ENCODE measurements around the gene APLNR.
"Not testable (repeated sequence)": the region's sequence is repeated elsewhere in the genome, so short reads cannot be mapped to it uniquely, and the experiment has no call there.

DNA sequence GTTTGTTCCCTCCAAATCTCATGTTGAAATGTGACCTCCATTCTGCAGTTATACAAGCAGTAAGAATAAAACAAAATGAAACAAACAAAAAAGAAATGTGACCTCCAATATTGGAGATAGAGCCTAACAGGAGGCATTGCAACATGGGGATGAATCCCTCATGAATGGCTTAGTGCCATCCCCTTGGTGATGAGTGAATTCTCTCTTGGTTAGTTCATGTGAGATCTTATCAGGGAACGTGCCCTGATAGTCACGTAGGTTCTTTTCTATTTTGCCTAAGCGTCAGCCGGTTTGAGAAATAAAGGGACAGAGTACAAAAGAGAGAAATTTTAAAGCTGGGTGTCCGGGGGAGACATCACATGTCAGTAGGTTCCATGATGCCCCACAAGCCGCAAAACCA, 44.5 kb upstream of the APLNR start:
- TF ChIP-seq CTCF (IDR thresholded peaks at IDR 0.05 in 2 of 3, conservative IDR thresholded peaks at IDR 0.05 in 1 of 3; ENCODE audit: control insufficient read depth in 2 of 3, extremely low read depth in 1 of 3, insufficient read depth in 1 of 3, low read depth in 3 of 3, low read length in 3 of 3); EP300 (IDR thresholded peaks at IDR 0.05; ENCODE audit: borderline replicate concordance in 1 of 2, control insufficient read depth in 1 of 2, low read depth in 2 of 2, low read length in 2 of 2); RFX5 (IDR thresholded peaks at IDR 0.05; ENCODE audit: low read depth, low read length); BRCA1 (IDR thresholded peaks at IDR 0.05; ENCODE audit: low read depth, low read length): not testable (repeated sequence)
- TF ChIP-seq, protein P1, sequence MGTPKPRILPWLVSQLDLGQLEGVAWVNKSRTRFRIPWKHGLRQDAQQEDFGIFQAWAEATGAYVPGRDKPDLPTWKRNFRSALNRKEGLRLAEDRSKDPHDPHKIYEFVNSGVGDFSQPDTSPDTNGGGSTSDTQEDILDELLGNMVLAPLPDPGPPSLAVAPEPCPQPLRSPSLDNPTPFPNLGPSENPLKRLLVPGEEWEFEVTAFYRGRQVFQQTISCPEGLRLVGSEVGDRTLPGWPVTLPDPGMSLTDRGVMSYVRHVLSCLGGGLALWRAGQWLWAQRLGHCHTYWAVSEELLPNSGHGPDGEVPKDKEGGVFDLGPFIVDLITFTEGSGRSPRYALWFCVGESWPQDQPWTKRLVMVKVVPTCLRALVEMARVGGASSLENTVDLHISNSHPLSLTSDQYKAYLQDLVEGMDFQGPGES (IDR thresholded peaks at IDR 0.05): not testable (repeated sequence)
